Measurements from ENCODE around the gene MEG3.
A peak's percentile ranks its signal among the peaks of the same experiment; 100 is the strongest.

Gene MEG3

GRCh38 chr14:100866666-100867630, 41.0 kb downstream of the MEG3 start:
- FAIRE-seq, result no peak
- TF ChIP-seq POLR2A (IDR thresholded peaks at IDR 0.05; ENCODE audit: low read depth, low read length), result no peak
- TF ChIP-seq POLR2AphosphoS5 (IDR thresholded peaks at IDR 0.05; ENCODE audit: low read depth, low read length), result no peak
- TF ChIP-seq SPI1 (IDR thresholded peaks at IDR 0.05; ENCODE audit: low read depth, low read length), result no peak
- no peak for TF ChIP-seq POU2F2 (IDR thresholded peaks at IDR 0.05; ENCODE audit: low read depth, low read length)
- TF ChIP-seq PAX5 (IDR thresholded peaks at IDR 0.05; ENCODE audit: insufficient read depth, low read length, severe bottlenecking), result no peak
- TF ChIP-seq TAF1 (IDR thresholded peaks at IDR 0.05; ENCODE audit: low read depth, low read length), result no peak
- DNase-seq (ENCODE audit: insufficient read length, low spot score), result no peak

DNA sequence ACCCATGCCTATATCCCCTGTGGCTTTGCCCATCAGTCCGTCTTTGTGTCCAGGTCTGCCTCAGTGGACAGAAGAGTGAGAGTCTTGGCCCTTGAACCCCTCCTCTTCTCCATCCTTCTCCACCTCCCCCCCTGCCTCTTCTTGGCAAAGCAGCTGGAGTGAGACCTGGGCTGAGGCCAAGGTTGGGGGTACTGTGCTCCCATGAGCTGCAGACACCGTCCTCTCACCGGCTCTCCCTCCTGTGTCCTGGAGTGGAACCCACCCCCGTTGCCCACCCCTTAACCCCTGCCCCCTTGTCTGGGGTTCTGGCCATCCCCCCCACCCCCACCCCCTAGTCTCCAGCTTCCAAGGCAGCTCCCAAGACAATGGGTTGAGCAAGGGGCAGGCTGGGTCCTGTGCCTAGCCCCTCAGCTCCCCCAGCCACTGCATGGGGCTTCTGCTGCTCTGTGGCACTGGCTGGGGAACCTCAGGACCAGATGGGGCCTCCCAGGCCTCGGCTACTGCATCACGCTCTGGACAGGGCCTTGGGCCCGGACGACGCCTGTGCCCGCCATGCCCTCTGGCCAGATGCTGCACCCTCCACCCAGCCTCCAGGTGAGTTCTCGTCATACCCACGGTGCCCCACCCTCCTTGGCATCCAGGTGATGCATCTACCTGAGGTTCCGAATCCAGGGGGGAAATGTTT, 41.9 kb downstream of the MEG3 start:
- FAIRE-seq (no peak), DNase-seq (ENCODE audit: insufficient read length, low spot score) (no peak)
- no peak for TF ChIP-seq SPI1 (IDR thresholded peaks at IDR 0.05; ENCODE audit: low read depth, low read length)
- no peak for TF ChIP-seq POLR2A (IDR thresholded peaks at IDR 0.05; ENCODE audit: low read depth, low read length)
- TF ChIP-seq PAX5 (IDR thresholded peaks at IDR 0.05; ENCODE audit: insufficient read depth, low read length, severe bottlenecking), result no peak
- TF ChIP-seq TAF1 (IDR thresholded peaks at IDR 0.05; ENCODE audit: low read depth, low read length), result no peak

DNA sequence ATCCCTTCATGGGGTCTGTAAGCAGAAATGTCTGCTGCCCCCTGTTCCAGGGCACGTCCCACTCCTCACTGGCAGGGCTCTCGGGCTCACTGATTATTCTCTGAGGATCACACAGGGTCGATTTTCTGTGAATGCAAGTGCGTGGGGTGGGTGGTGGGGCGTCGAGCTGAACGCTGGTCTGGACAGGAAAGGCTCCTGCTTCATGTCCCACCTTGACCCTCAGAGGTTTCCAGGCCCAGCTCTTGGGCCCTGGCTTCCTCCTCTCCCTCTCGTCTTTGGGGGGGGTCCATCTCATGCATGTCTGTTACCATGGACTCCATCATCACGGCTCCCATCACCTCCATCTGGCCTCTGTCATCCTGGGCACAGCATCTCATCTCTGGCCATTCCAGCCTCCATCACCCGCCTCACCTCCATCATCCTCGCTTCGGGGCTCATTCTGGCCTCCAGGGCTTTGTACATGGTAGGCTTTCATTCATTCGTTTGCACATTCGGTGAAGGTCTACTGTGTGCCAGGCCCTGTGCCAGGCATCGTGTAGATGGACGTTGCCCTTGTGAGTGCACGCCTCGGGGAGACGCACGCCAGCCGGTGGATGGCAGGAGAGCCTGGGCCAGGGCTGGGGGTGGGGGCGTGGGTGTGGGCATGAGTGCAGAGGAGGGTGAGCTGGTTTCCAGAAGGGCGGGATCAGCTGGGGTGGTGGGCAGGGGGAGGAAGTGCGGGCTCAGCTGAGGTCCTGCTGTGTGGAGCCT, 42.9 kb downstream of the MEG3 start:
- FAIRE-seq (no peak), DNase-seq (ENCODE audit: insufficient read length, low spot score) (no peak)
- TF ChIP-seq POU2F2 (IDR thresholded peaks at IDR 0.05; ENCODE audit: low read depth, low read length), result no peak
- TF ChIP-seq PAX5 (IDR thresholded peaks at IDR 0.05; ENCODE audit: insufficient read depth, low read length, severe bottlenecking), result no peak
- no peak for TF ChIP-seq TAF1 (IDR thresholded peaks at IDR 0.05; ENCODE audit: low read depth, low read length)
- no peak for TF ChIP-seq POLR2A (IDR thresholded peaks at IDR 0.05; ENCODE audit: low read depth, low read length)
- no peak for TF ChIP-seq POLR2AphosphoS5 (IDR thresholded peaks at IDR 0.05; ENCODE audit: low read depth, low read length)
- no peak for TF ChIP-seq SPI1 (IDR thresholded peaks at IDR 0.05; ENCODE audit: low read depth, low read length)

- FAIRE-seq (no peak), DNase-seq (ENCODE audit: insufficient read length, low spot score) (no peak)
- no peak for TF ChIP-seq POLR2A (IDR thresholded peaks at IDR 0.05; ENCODE audit: low read depth, low read length)
- TF ChIP-seq POU2F2 (IDR thresholded peaks at IDR 0.05; ENCODE audit: low read depth, low read length), result no peak
- TF ChIP-seq POLR2AphosphoS5 (IDR thresholded peaks at IDR 0.05; ENCODE audit: low read depth, low read length), result no peak
- TF ChIP-seq SPI1 (IDR thresholded peaks at IDR 0.05; ENCODE audit: low read depth, low read length), result no peak
- TF ChIP-seq PAX5 (IDR thresholded peaks at IDR 0.05; ENCODE audit: insufficient read depth, low read length, severe bottlenecking), result no peak
- no peak for TF ChIP-seq TAF1 (IDR thresholded peaks at IDR 0.05; ENCODE audit: low read depth, low read length)
Measured at GRCh38 chr14:100871234-100872186, 45.6 kb downstream of the MEG3 start.

GRCh38 chr14:100872259-100873095, 46.6 kb downstream of the MEG3 start:
- TF ChIP-seq POLR2AphosphoS5 (IDR thresholded peaks at IDR 0.05; ENCODE audit: low read depth, low read length), result no peak
- no peak for TF ChIP-seq POU2F2 (IDR thresholded peaks at IDR 0.05; ENCODE audit: low read depth, low read length)
- no peak for TF ChIP-seq SPI1 (IDR thresholded peaks at IDR 0.05; ENCODE audit: low read depth, low read length)
- TF ChIP-seq POLR2A (IDR thresholded peaks at IDR 0.05; ENCODE audit: low read depth, low read length), result no peak
- TF ChIP-seq PAX5 (IDR thresholded peaks at IDR 0.05; ENCODE audit: insufficient read depth, low read length, severe bottlenecking), result no peak
- TF ChIP-seq TAF1 (IDR thresholded peaks at IDR 0.05; ENCODE audit: low read depth, low read length), result no peak
- FAIRE-seq (no peak), DNase-seq (ENCODE audit: insufficient read length, low spot score) (no peak)

GRCh38 chr14:100873096-100873482, 47.2 kb downstream of the MEG3 start:
- DNase-seq (ENCODE audit: insufficient read length, low spot score) (no peak), FAIRE-seq (peak; percentile 77)
- TF ChIP-seq POU2F2 (IDR thresholded peaks at IDR 0.05; ENCODE audit: low read depth, low read length) (no peak), POLR2AphosphoS5 (IDR thresholded peaks at IDR 0.05; ENCODE audit: low read depth, low read length) (no peak), POLR2A (IDR thresholded peaks at IDR 0.05; ENCODE audit: low read depth, low read length) (no peak), SPI1 (IDR thresholded peaks at IDR 0.05; ENCODE audit: low read depth, low read length) (no peak), TAF1 (IDR thresholded peaks at IDR 0.05; ENCODE audit: low read depth, low read length) (no peak), PAX5 (IDR thresholded peaks at IDR 0.05; ENCODE audit: insufficient read depth, low read length, severe bottlenecking) (no peak)

- DNase-seq (ENCODE audit: insufficient read length, low spot score), result no peak
- FAIRE-seq, result no peak
- TF ChIP-seq TAF1 (IDR thresholded peaks at IDR 0.05; ENCODE audit: low read depth, low read length), result no peak
Measured at GRCh38 chr14:100874051-100874410, 48.1 kb downstream of the MEG3 start.
